Measurements from ENCODE around the gene MLIP. TPM values are rescaled to one million over a fixed set of nuclear protein-coding genes. Genes with fewer than 3 reads are reported as not detected.

MLIP gene
- total and polyA plus RNA-seq, 2 of the 8 experiments (the other 6 are each of a cell fraction or from before 2014, with no cell fraction given) = not detected

GRCh38 chr6:54307439-54307910, 196.2 kb downstream of the MLIP start (continued):
- TF ChIP-seq CHD7 (IDR thresholded peaks at IDR 0.05; ENCODE audit: insufficient replicate concordance, low read length) (no peak), JUND (IDR thresholded peaks at IDR 0.05; ENCODE audit: low read length) (no peak), POU5F1 (IDR thresholded peaks at IDR 0.05; ENCODE audit: low read depth, low read length) (no peak), SP4 (IDR thresholded peaks at IDR 0.05; ENCODE audit: low read length) (no peak)
